ENCODE data around the gene PIP4K2A.

- TF ChIP-seq SP1 (IDR thresholded peaks at IDR 0.05) (no peak), TARDBP (IDR thresholded peaks at IDR 0.05) (no peak), LEF1 (IDR thresholded peaks at IDR 0.05; ENCODE audit: borderline replicate concordance) (no peak), ARNT (IDR thresholded peaks at IDR 0.05) (no peak), HDGF (IDR thresholded peaks at IDR 0.05; ENCODE audit: borderline replicate concordance) (no peak), FOXM1 (IDR thresholded peaks at IDR 0.05; ENCODE audit: borderline replicate concordance) (no peak), SUZ12 (IDR thresholded peaks at IDR 0.05) (no peak), ELF4 (IDR thresholded peaks at IDR 0.05) (no peak), FOXK2 (IDR thresholded peaks at IDR 0.05) (no peak), BHLHE40 (IDR thresholded peaks at IDR 0.05; ENCODE audit: borderline replicate concordance) (no peak), CTBP1 (IDR thresholded peaks at IDR 0.05; ENCODE audit: borderline replicate concordance) (no peak), FOXA1 (IDR thresholded peaks at IDR 0.05) (no peak)
These were observed 10.4 kb upstream of the PIP4K2A start for GRCh38 chr10:22724773-22725172.

Measured in HEK293T (cell line).